GM21423 (cell line): ENCODE results near the gene C19orf38.
"Not testable (repeated sequence)": the region's sequence is repeated elsewhere in the genome, so short reads cannot be mapped to it uniquely, and the experiment has no call there.

ENCODE experiments used
- ATAC-seq: cut with Tn5 transposase; IDR thresholded peaks from one replicate; pipeline ENCODE4 v1.9.1; 2021; ENCODE audit warnings: mild to moderate bottlenecking, moderate library complexity; ENCODE audit not compliant: unreplicated experiment

The C19orf38 gene

DNA sequence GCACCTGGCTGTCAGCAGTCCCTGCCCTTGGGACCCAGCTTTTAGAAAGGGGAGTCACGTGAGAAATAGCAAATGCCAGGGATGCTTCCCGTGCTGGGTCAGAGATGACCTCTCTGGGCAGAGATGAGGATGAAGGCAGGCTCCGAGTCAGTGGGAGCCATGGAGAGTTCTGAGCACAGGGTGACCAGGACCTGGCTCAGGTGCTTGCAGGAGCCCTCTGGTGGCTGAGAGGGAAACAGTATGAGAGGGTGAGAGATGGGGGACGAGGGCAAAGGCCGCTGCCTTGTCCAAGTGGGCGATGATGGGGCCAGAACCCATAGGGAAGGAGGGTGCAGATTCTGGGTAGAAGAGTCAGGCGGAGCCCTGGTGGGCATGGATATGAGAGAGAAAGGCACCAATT, 28.0 kb upstream of the C19orf38 start:
- ATAC-seq: no peak

DNA sequence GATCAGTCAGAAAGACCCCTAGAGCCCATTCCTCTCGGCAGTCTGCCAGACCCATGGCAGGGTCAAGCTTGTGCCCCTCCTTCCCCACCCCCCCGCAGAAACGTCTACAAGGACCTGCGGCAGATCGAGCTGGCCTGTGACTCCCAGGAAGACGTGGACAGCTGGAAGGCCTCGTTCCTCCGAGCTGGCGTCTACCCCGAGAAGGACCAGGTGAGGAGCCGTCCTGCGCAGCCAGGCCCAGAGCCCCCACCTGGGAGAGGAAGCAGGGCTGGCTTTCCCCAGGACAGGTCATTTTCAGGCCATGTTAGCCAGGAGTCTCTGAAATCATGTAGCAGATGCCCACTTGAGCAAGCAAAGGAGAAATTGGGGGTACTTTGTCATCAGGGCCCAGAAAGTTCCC, 24.5 kb upstream of the C19orf38 start:
- no peak for ATAC-seq

DNA sequence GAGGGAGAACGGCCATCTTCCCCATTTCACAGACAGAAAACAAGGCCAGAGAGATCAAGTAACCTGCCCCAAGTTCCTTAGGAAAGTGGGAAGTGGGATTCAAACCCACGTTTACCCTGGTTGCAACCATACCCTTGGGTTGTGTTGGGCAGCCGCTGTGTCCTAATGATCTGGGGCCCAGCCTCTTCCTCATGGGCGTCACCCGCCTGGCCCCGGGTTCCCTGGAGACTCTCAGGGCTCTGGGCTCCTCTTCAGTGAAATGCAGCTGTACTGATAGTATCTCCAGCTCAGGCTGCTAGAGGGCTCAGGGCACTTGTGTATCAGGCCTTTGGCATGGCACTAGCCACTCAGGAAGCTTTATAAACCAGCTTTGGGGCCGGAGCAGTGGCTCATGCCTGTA, 22.0 kb upstream of the C19orf38 start:
- ATAC-seq: no peak

DNA sequence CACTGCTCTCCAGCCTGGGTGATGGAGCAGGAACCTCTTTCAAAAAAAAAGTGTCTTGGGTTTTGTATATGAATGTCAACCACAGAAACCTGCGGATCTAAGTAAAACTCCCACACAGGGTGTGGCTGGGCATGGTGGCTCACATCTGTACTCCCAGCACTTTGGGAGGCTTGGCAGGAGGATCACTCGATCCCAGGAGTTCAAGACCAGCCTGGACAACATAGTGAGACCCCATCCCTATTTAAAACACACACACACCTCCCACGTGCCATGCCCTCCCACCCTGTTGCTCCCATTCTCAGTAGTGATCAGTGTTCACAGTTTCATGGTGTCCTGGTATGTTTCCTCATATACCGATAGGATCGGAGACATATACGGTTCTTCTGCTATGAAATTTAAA, 21.4 kb upstream of the C19orf38 start:
- ATAC-seq: no peak

DNA sequence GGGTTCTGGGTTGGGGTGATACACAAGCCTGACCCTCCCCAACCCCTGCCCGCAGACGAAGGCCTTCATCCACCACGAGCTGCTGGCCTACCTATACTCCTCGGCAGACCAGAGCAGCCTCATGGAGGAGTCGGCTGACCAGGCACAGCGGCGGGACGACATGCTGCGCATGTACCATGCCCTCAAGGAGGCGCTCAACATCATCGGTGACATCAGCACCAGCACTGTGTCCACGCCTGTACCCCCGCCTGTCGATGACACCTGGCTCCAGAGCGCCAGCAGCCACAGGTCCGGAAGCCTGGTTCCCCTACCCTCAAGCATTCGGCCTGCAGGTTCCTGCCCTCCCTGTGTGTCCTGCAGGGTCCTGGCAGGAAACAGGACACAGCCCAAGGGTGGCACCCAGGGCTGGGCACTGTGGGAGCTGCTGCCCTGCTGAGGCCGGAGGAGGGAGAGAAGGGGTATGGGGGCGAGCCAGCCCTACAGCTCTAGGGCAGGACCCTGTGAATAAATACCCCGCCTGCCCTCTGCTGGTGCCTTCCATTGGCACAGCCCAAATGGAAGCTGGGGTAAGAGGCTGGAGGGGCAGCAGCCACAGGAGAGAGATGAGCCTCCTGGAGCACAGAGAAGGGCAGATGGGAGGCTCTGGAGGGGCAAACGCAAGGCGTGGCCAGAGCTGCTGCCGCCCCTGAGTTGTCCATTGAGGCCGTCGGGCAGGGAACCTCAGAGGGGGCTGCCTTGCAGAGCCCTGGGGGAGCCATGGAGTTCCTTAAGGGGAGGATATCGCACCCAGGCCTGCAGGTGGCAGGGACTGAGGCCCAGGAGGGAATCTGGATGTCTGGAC, 19.0 kb upstream of the C19orf38 start:
- no peak for ATAC-seq

DNA sequence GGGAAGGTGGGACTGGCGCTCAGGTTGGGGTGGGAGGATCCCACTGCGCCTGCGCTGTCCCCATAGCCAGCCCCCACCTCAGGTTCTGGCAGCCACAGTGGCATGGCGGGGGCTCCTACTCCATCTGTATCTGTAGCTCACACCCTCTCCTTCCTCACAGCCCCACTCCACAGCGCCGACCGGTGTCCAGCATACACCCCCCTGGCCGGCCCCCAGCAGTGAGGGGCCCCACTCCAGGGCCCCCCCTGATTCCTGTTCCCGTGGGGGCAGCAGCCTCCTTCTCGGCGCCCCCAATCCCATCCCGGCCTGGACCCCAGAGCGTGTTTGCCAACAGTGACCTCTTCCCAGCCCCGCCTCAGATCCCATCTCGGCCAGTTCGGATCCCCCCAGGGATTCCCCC, 18.2 kb upstream of the C19orf38 start:
- ATAC-seq: no peak

DNA sequence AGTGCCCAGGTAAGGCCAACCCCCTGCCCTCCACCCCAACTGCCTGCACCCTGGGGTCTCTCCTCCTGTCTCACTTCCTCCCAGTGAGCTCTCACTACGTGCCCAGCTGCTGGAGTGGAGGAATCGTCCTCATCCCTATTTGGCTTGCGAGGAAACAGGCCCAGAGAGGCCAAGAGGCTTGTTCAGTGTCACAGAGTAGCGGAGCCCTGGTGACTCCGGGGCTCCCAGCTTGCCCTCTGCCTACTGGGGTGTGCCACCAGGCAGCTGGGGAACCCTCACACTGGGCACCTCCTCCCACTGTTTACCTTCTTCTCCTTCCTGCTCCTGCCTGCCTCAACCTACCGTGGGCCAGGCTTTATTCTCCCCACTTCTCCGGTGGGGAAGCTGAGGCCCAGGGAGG, 17.8 kb upstream of the C19orf38 start:
- ATAC-seq: no peak

DNA sequence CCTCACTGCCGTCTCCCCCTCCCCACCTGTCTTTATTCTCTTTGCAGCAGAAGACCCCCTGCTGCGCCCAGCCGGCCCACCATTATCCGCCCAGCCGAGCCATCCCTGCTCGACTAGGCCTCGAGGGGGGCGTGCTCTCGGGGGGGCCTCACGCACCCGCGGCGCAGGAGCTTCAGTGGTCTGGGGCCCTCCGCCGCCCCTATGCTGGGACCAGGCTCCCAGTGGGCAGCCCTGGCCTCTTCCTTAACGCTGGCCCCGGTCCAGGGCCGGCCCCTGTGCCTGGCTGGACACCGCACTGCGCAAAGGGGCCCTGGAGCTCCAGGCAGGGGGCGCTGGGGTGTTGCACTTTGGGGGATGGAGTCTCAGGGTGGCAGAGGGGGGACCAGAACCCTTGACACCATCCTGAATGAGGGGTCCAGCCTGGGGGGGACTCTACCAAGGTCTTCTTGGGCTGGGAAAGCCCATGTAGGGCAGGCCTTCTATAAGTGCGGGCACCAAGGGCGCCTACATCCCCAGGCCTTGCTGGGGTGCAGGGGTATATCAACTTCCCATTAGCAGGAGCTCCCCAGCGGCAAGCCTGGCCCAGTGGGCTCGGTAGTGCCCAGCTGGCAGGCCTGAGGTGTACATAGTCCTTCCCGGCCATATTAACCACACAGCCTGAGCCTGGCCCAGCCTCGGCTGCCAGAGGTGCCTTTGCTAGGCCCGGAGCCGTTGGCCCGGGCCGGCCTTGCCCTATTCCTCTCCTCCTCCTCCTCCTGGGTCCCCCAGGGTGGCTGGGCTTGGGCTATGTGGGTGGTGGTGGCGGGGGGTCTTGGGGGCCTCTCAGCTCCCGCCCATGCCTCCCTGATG, 17.1 kb upstream of the C19orf38 start:
- no peak for ATAC-seq

DNA sequence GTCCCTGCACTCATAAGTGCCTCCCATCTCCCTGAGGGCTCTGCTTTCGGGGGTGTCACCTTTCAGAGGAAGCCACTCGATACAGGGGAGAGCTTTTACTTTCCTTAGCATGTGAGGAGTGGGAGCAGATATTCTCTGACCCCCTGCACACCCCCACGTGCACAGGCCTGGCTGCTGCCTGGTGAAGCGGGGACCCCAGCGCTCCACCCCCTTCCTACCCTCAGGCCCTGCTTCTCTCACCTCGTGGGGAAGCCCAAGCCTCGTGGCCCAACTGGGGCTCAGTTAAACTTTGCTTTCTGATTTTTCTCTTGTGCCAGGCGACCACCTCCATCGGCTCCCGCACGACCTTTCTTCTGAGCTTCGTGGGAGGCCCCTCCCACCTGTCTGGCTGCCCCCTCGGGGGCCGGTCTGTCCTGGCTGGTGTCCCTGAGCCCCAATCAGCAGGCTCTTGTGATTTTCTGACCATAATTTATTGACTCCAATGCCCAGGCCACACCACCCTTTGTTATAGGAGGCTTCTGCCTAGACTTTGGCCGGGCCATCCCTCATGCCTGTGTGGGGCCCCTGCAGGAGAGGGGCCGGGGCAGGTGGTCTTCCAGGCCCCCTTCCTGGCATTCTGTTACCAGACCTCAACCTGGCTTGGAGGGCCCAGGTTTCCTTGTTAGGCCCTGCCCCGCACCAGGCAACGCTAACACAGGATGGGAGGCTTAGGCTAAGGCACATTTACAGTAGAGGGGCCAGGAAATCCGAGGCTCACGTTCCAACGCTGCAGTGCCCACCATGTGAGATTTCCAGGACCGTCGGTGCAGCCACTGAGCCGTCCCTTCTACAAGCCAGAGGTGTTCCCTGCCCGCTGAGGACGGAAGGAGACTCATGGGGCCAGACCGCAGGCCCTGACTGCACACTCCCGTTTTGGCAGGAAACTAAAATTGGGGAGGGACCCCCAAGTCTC, 16.0 kb upstream of the C19orf38 start:
- no peak for ATAC-seq

DNA sequence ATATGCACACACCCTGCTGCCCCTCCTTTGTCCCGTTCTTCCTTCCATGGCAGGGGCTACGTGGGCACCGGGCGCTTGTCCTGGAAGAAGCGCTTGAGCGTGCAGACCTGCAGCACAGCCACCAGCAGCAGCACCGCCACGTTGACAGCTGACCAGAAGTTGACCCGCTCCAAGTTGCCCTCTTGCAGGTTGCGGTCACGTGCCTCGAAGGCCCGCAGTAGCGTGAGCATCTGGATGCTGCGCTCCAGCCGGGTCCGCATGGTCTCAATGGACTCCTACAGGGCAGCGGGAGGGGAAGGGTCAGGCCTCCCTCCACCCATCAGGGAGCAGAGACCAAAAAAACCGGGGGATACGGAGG, 15.3 kb upstream of the C19orf38 start:
- ATAC-seq: no peak

DNA sequence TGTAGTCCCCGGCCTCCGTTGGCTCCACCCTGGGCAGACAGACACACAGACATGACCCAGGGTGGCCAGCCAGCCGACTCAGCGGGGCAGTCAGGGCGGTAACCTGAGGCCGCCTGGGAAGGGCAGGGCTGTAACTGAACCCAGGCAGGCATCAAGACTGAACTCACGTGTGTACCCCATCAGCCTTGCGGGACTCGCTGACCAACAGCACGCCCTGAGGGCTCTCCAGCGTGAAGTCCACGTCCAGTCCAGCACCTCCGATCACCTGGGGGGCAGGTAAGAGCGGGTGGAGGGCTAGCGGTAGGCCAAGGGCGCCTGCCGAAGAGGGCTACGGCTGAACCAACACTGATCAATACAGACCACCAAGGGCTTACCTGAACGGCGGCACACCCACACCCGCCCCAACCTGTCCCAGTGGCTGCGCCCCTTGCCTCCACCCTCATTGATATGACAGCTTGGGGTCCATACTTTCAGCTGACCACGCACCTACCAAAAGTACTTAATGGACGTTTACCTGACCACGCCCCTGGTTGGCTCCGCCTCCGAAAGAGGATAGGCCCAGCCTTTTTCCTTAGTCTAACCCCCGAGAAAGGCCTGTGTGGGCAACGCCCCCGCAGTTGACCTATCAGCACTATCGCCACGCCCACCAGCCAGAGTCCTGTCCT, 13.0 kb upstream of the C19orf38 start:
- no peak for ATAC-seq

DNA sequence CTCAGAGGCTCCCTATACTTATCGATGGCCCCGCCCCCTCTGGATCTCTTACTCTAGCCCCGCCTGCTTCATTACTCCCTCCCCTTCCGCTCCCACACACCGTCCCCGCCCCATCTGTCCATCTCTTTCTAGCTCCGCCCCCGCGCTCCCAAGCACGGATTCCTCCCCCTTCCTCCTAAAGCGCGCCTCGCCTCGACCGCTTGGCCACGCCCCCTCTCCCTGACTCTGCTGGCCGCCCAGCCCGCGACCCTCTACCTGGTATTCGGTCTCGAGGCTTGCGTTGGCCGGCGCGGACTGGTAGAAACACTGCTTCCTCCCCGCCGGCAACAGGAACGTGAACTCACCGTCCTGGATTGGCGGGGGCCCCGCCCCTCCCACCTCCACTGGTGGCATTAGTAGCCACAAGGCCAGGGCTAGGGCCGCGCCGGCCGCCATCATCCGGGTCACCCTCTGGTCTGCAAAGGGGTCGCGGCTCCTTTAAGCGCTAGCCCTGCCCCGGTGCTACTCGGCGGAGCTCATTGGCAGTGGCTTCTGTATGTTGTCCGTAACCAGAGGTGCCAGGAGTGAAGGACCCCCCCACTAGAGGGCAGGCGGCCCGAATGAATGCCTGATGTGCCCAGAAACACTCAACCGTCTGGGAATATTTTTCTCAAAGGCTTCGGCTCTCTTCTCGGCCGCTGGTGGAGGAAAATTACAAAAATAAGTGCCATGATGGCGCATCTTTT, 12.3 kb upstream of the C19orf38 start, which contains the start of gene TMED1:
Gene TMED1 (minus strand): TSS at position 459 of the 725 bp plus-strand sequence. CDS start 21 bp downstream, at position 438.
- ATAC-seq: peak; percentile 73

DNA sequence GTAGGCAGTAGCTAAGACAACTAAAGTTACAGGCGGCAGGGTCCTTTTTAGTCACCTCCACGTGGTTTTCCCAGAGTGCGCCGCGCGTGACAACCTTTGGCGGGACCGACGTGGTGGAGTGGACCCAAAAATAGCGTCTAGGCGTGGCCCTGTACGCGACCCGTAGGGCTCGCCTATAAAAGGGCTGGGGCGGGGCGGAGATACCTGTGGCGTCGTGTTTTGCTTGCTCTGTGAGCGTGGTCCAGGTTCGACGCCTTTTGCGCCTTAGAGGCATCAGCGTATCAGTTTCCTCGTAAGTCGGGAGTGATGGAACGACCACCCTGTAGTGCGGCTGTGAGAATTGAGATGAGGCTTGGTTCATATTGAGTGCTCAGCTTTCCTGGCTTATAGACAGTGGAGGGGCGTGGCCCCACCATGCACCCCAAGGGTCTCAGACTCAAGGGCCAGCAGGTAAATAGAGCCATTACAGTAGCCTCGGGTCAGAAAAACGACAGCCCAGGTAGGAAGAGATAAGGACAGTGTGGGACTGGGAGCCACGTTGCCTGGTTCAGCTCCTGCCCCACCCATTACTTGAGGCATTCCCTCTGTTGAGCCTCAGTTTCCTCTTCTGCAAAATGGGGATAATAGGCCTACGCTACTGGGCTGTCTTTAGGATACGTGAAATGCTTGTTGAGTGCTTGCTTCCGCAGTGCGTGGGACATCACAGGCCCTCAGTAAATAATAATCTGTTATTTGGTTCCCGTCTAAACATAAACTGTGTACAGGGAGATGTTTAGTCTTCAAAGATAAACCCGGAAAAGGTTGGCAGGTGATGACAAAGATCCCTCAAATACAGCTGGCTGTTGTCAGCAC, 11.5 kb upstream of the C19orf38 start:
- ATAC-seq: peak; percentile 22

DNA sequence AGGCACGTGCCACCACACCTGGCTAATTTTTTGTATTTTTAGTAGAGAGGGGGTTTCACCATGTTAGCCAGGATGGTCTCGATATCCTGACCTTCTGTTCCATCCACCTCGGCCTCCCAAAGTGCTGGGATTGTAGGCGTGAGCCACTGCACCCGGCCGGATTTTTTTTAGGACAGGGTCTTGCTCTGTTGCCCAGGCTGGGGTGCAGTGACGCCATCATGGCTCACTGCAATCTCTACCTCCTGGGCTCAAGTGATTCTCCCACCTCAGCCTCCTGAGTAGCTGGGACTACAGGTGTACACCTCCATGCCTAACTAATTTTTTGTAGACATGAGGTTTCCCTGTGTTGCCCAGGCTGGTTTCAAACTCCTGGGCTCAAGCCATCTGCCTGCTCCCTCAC, 10.6 kb upstream of the C19orf38 start:
- not testable (repeated sequence) for ATAC-seq

DNA sequence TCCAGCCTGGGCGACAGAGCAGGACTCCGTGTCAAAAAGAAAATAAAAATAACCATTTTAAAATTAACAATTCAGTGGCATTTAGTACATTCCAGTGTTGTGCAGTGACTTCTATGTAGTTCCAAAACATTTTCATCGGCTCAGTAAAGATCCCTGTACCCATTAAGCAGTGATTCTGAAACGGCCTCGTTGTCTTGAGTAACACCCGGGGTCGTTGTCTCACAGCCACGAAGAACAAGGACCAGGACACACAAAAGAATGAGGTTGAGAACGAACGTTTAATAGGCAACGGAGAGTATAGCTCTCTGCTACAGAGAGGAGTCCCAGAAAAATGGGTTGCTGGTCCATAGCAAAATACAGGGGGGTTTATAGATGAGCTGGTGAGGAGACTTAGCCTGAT, 9.8 kb upstream of the C19orf38 start:
- ATAC-seq: no peak

DNA sequence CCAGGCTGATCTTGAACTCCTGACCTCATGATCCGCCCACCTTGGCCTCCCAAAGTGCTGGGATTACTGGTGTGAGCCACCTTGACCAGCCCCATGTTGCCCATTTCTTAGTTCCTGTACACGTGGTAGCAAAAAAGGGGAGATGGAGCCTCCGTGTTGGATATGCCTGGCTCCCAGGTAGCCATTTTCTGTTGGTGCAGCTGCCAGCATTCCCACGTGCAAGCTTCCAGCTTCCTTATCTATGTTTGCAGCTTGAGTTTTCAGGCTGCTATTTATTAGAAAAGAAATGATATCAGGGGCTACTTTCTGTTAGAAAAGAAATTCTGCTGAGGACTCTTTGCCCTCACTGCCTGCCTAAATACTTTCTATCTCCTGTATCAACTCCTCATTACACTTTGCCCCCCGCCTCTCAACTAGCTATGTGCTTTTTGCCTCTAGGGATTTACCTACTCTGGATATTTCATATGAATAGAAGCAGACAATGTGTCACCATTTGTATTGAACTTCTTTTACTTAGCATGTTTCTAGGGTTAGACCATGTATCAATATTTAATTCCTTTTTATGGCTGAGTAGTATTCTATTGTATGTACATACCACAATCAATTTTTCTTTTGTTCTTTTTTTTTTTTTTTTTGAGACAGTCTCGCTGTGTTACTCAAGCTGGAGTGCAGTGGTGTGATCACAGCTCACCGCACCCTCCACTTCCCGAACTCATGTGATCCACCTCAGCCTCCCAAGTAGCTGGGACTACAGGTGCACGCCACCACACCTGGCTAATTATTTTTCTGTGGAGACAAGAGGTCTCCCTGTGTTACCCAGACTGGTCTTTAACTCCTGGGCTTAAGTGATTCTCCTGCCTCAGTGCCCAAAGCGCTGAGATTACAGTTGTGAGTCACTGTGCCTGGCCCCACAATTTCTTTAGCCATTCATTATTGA, 8.8 kb upstream of the C19orf38 start:
- no peak for ATAC-seq

DNA sequence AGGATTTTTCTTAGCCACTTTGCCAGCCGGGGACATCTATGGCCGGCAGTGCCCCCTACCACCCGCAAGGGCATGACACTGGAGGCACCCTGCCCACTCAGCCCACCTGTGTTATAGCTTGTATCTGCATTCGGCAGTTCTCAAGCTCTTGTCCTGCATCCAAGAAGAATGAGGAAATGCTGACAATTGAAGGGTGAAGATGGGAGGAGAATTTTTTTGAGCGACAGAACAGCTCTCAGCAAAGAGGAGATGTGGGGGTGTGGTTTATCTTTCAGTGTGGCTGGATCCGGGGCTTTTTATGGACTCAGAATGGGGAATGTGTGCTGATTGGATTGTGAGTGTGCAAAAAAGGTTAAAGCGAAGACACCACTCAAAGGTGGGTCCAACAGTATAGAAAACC, 5.4 kb upstream of the C19orf38 start:
- ATAC-seq: no peak
